SK-N-SH (cell line): Measurements from ENCODE around the gene SYNGR1. TPM values are rescaled to one million over a fixed set of nuclear protein-coding genes. Genes with fewer than 3 reads are reported as not detected.

Experiments used
- CTCF ChIA-PET: fragments of 300-600, 350-600 bp; formaldehyde crosslinking; extraction: SDS; loops from one replicate; lab custom pipeline; 2021; lab: Yijun Ruan, JAX
- POLR2A ChIA-PET: fragments of 350-600 bp; sonication (Branson Sonifier 250); formaldehyde crosslinking; extraction: SDS; loops from one replicate; lab custom pipeline; 2020; ENCODE audit warnings: antibody characterized with exemption, inconsistent platforms; lab: Yijun Ruan, JAX
- DNase-seq: peaks from one replicate; pipeline ENCODE4 v3.0.0; 2012
- H2AFZ ChIP-seq: fragments of 200-600 bp; sonication (generic); 2 replicates; pipeline ENCODE4 v1.8.1; 2016; ENCODE audit warnings: antibody characterized with exemption, mild to moderate bottlenecking, low read depth
- H3F3A ChIP-seq: fragments of 200-600 bp; sonication (generic); replicated peaks from 2 replicates; pipeline ENCODE3; 2016; ENCODE audit warnings: antibody characterized with exemption, mild to moderate bottlenecking; ENCODE audit not compliant: insufficient read depth
- H3K27ac ChIP-seq, 2 experiments: fragments of 200-500 bp in 1 of 2; fragments of 200-600 bp in 1 of 2; sonication (Bioruptor generic) in 1 of 2; sonication (generic), shearing (Covaris generic) in 1 of 2; 2 replicates each; pipeline versions ENCODE4 v1.5.1 to v1.6.1; 2014 to 2016; ENCODE audit warnings: low read depth in 2 of 2, inconsistent platforms in 1 of 2, low read length in 1 of 2, mild to moderate bottlenecking in 1 of 2, mixed read lengths in 1 of 2
- H3K27me3 ChIP-seq: fragments of 200-600 bp; sonication (generic), shearing (Covaris generic); 2 replicates; pipeline ENCODE4 v1.6.1; 2016; ENCODE audit warnings: mixed run types; ENCODE audit not compliant: insufficient read depth
- H3K36me3 ChIP-seq, 2 experiments: fragments of 200-500 bp in 1 of 2; fragments of 200-600 bp in 1 of 2; sonication (Bioruptor generic) in 1 of 2; sonication (generic) in 1 of 2; replicated peaks in 1 of 2; 2 replicates each; pipeline versions ENCODE3 to v1.5.1; 2014 to 2016; ENCODE audit warnings: low read length in 1 of 2, mild to moderate bottlenecking in 1 of 2; ENCODE audit not compliant: insufficient read depth in 2 of 2, control insufficient read depth in 1 of 2
- H3K4me1 ChIP-seq, 2 experiments: fragments of 200-500 bp in 1 of 2; fragments of 200-600 bp in 1 of 2; sonication (Bioruptor generic) in 1 of 2; sonication (generic), shearing (Covaris generic) in 1 of 2; 2 replicates each; pipeline versions ENCODE4 v1.5.1 to v1.6.1; 2014 to 2016; ENCODE audit warnings: low read depth in 1 of 2, low read length in 1 of 2, mixed run types in 1 of 2; ENCODE audit not compliant: insufficient read depth in 2 of 2, control insufficient read depth in 1 of 2
- H3K4me2 ChIP-seq: fragments of 200-600 bp; sonication (generic), shearing (Covaris generic); 2 replicates; pipeline ENCODE4 v1.6.1; 2017; ENCODE audit warnings: mixed run types
- H3K4me3 ChIP-seq, 2 experiments: fragments of 200-500 bp in 1 of 2; fragments of 200-600 bp in 1 of 2; sonication (Bioruptor generic) in 1 of 2; sonication (generic), shearing (Covaris generic) in 1 of 2; 2 replicates each; pipeline versions ENCODE4 v1.5.1 to v1.8.1; 2014 to 2016; ENCODE audit warnings: low read depth in 2 of 2, inconsistent platforms in 1 of 2, low read length in 1 of 2, mild to moderate bottlenecking in 1 of 2, mixed read lengths in 1 of 2, moderate library complexity in 1 of 2
- H3K79me2 ChIP-seq: fragments of 200-600 bp; sonication (generic); 2 replicates; pipeline ENCODE4 v1.8.1; 2017; ENCODE audit warnings: mild to moderate bottlenecking; ENCODE audit not compliant: insufficient read depth
- H3K9ac ChIP-seq: fragments of 200-600 bp; sonication (generic); 2 replicates; pipeline ENCODE4 v1.6.1; 2017; ENCODE audit warnings: mixed run types
- H3K9me2 ChIP-seq: fragments of 200-600 bp; sonication (generic); 2 replicates; pipeline ENCODE4 v1.6.1; 2017; ENCODE audit warnings: mixed run types
- H3K9me3 ChIP-seq: fragments of 200-600 bp; sonication (generic); 2 replicates; pipeline ENCODE4 v1.6.1; 2017; ENCODE audit warnings: mixed run types, mild to moderate bottlenecking, moderate library complexity
- H4K20me1 ChIP-seq: fragments of 200-600 bp; sonication (generic); 2 replicates; pipeline ENCODE4 v1.6.1; 2017; ENCODE audit warnings: mild to moderate bottlenecking, mixed run types; ENCODE audit not compliant: insufficient read depth
- CTCF ChIP-seq: fragments of 200-600 bp; sonication (generic); IDR thresholded peaks from 2 replicates; pipeline ENCODE4 v1.6.1; 2017; ENCODE audit warnings: antibody characterized with exemption, mild to moderate bottlenecking, moderate library complexity
- ELF1 ChIP-seq: IDR thresholded peaks from 2 replicates; pipeline ENCODE4 v1.4.0; 2012
- EP300 ChIP-seq, 2 experiments: IDR thresholded peaks; 2 replicates each; pipeline versions ENCODE4 v1.4.0 to v1.6.1; 2012; ENCODE audit warnings: borderline replicate concordance in 1 of 2, low read depth in 1 of 2, low read length in 1 of 2
- FOXJ3 ChIP-seq: sonication (generic); formaldehyde crosslinking; IDR thresholded peaks from 2 replicates; pipeline ENCODE4 v1.5.1; 2020; ENCODE audit warnings: mild to moderate bottlenecking, missing genetic modification reagents
- MEF2A ChIP-seq: IDR thresholded peaks from 2 replicates; pipeline ENCODE4 v1.4.0; 2012; ENCODE audit warnings: low read depth, borderline replicate concordance
- MXI1 ChIP-seq: IDR thresholded peaks from 2 replicates; pipeline ENCODE4 v1.6.1; 2012; ENCODE audit warnings: mild to moderate bottlenecking, low read depth, low read length, improper control_type of control experiment
- NRF1 ChIP-seq: IDR thresholded peaks from 2 replicates; pipeline ENCODE4 v1.6.1; 2012; ENCODE audit warnings: low read depth, mild to moderate bottlenecking, low read length
- POLR2AphosphoS5 ChIP-seq: IDR thresholded peaks from 2 replicates; pipeline ENCODE4 v1.6.1; 2012; ENCODE audit warnings: low read depth, low read length
- RCOR1 ChIP-seq: fragments of 150-350 bp; IDR thresholded peaks from 2 replicates; pipeline ENCODE4 v1.6.1; 2017; ENCODE audit warnings: antibody characterized with exemption, low read length
- USF2 ChIP-seq: fragments of 150-350 bp; IDR thresholded peaks from 2 replicates; pipeline ENCODE4 v1.6.1; 2017; ENCODE audit warnings: antibody characterized with exemption, low read length, low read depth, borderline replicate concordance
- WGBS: methylation state at CpG from one replicate; pipeline ENCODE4 v1.1.6; 2017; ENCODE audit warnings: low lambda C conversion rate; 5-methylcytosine and 5-hydroxymethylcytosine counted together
- polyA plus RNA-seq, 3 experiments: library from polyadenylated mRNA; depleted of rRNA; stranded (reverse); fragments of >200 nt; gene quantifications; 2 replicates each; pipeline ENCODE4 v1.2.3, GENCODE V29; 2012
- TF ChIP-seq, protein P1 (sequence below): IDR thresholded peaks from 2 replicates; pipeline ENCODE4 v1.4.0; 2012; ENCODE audit warnings: low read depth

The SYNGR1 gene
- polyA plus RNA-seq, 1 of the 3 experiments (the other 2 are of a cell fraction), result 18.7 TPM

DNA sequence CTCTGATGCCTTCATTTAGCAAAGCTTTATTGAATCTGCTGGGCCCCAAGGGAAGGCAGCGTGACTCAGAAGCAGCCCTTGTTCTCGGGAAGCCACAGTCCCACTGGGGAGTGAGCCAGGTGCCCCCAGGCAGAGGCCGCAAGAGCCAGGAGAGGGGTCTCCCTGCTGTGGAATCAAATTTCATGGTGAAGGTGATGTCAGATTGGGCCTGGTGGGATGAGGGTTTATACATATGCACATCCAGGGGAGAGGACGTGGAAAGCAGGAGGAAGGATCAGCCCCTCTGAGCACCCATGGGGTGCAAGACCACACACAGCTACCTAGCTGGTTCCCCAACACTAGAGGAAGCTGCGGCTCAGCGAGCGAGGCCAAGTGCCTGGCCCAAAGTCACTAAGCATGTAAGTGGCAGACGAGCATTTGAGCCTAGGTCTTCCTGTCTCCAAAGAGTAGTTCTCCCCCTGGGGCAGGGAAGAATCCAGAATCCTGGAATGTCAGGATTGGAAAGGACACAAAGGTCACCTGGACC lies 2.0 kb downstream of the SYNGR1 start:
- Histone ChIP-seq H3K36me3 (no peaks in the 10 kb centered on the region), H3K4me1 (peaks cover 0 to 13% of the 10 kb centered on the region in 2 experiments; a peak in 1 of 4 replicates), H4K20me1 (no peaks in the 10 kb centered on the region), H3F3A (no peaks in the 10 kb centered on the region), H3K4me3 (no peak overlapping the region), H3K27ac (no peak overlapping the region), H3K9me2 (no peaks in the 10 kb centered on the region), H2AFZ (no peak overlapping the region), H3K9ac (no peak overlapping the region), H3K27me3 (no peaks in the 10 kb centered on the region), H3K79me2 (no peaks in the 10 kb centered on the region), H3K4me2 (no peak overlapping the region), H3K9me3 (no peaks in the 10 kb centered on the region)
- no peak for DNase-seq
- WGBS, result no CpG with 5 or more reads among the region's 8 CpGs
- POLR2A ChIA-PET, result no interaction called here
- CTCF ChIA-PET, result no interaction called here
- TF ChIP-seq FOXJ3 (CRISPR knock-in tag), result no peak
- TF ChIP-seq RCOR1, result no peak
- no peak for TF ChIP-seq USF2

DNA sequence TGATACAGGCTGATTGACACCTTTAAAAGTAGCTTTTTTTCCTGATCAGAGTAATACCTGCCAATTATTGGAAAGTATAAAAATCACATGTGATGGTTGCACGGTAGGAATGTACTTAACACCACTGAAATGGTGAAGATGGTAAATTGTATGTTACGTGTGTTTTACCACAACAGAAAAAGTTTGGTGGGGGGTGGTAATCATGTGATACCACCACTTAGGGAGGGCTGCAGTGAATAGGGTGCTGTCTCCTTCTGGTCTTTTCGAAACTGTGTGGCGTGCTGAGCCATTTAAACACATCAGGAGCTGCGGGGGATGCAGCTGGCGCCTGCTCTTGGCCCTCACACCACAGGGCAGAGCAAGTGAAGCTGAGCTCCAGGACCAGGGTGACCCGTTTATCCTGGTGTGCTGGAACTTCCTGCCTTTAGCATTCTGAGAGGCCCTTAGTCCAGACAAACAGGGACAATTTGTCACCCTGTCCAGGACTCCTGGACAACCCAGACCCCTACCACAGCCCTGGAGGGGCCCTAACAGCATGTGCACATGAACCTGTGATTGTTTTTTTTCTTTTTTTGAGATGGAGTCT lies 2.6 kb downstream of the SYNGR1 start:
- WGBS, result 100% methylated on average over 2 of the region's 7 CpGs
- no peak overlapping the region for H3K9ac ChIP-seq
- H3K27me3 ChIP-seq, result no peaks in the 10 kb centered on the region
- no peaks in the 10 kb centered on the region for H3K9me3 ChIP-seq
- H3F3A ChIP-seq, result no peaks in the 10 kb centered on the region
- no peak for DNase-seq
- no peaks in the 10 kb centered on the region for H3K79me2 ChIP-seq
- no peak overlapping the region for H3K4me2 ChIP-seq
- H3K36me3 ChIP-seq, result no peaks in the 10 kb centered on the region
- POLR2A ChIA-PET, result no interaction called here
- H3K27ac ChIP-seq, result no peak overlapping the region
- CTCF ChIA-PET, result no interaction called here
- TF ChIP-seq MXI1, result no peak
- TF ChIP-seq, protein P1, sequence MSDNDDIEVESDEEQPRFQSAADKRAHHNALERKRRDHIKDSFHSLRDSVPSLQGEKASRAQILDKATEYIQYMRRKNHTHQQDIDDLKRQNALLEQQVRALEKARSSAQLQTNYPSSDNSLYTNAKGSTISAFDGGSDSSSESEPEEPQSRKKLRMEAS, result no peak
- TF ChIP-seq NRF1, result no peak
- TF ChIP-seq EP300 (IDR thresholded peaks at IDR 0.05; ENCODE audit: borderline replicate concordance in 1 of 2, low read depth in 1 of 2, low read length in 1 of 2), result no peak
- TF ChIP-seq ELF1, result no peak
- TF ChIP-seq POLR2AphosphoS5, result no peak
- no peak for TF ChIP-seq CTCF
- TF ChIP-seq MEF2A, result no peak
- H4K20me1 ChIP-seq, result no peaks in the 10 kb centered on the region
- H3K4me1 ChIP-seq, result peaks cover 0 to 13% of the 10 kb centered on the region in 2 experiments; a peak in 1 of 4 replicates
- no peaks in the 10 kb centered on the region for H3K9me2 ChIP-seq
- no peak overlapping the region for H2AFZ ChIP-seq
- H3K4me3 ChIP-seq, result no peak overlapping the region
